H1 (cell line): Measurements from ENCODE around the gene OLFML2A. TPM values are rescaled to one million over a fixed set of nuclear protein-coding genes. Genes with fewer than 3 reads are reported as not detected.
A peak's percentile ranks its signal among the peaks of the same experiment; 100 is the strongest.

ENCODE experiments used
- ASH2L ChIP-seq: fragments of 200-600, 300-600 bp; sonication (generic); IDR thresholded peaks from one replicate; pipeline ENCODE4 v1.7.1; 2017; ENCODE audit warnings: low read length
- BRCA1 ChIP-seq: IDR thresholded peaks from 2 replicates; pipeline ENCODE4 v1.6.1; 2012; ENCODE audit warnings: low read depth, low read length, improper control_type of control experiment
- CBX8 ChIP-seq: fragments of 300-800, 300-1000 bp; sonication (generic); IDR thresholded peaks from 2 replicates; pipeline ENCODE4 v1.7.1; 2016; ENCODE audit warnings: low read depth, low read length, borderline replicate concordance
- CHD2 ChIP-seq: IDR thresholded peaks from 2 replicates; pipeline ENCODE4 v1.6.1; 2012; ENCODE audit warnings: low read length, improper control_type of control experiment
- CTBP2 ChIP-seq: IDR thresholded peaks from 2 replicates; pipeline ENCODE4 v1.7.0; 2011; ENCODE audit warnings: borderline replicate concordance, mild to moderate bottlenecking, moderate library complexity, mixed read lengths, low read length; ENCODE audit not compliant: insufficient read depth, insufficient read length
- EZH2 ChIP-seq: fragments of 200-600 bp; sonication (generic); IDR thresholded peaks from 2 replicates; pipeline ENCODE4 v1.7.1; 2012; ENCODE audit warnings: low read depth, mild to moderate bottlenecking, moderate library complexity, low read length, inconsistent platforms; ENCODE audit not compliant: severe bottlenecking
- FOSL1 ChIP-seq: IDR thresholded peaks from 2 replicates; pipeline ENCODE4 v1.6.1; 2011; ENCODE audit warnings: mild to moderate bottlenecking, low read depth, low read length, moderate library complexity; ENCODE audit not compliant: insufficient read depth
- GABPA ChIP-seq: IDR thresholded peaks from 2 replicates; pipeline ENCODE4 v1.6.1; 2011; ENCODE audit warnings: mild to moderate bottlenecking, low read length, moderate library complexity, borderline replicate concordance; ENCODE audit not compliant: insufficient read depth
- GTF2F1 ChIP-seq: IDR thresholded peaks from 2 replicates; pipeline ENCODE4 v1.6.1; 2012; ENCODE audit warnings: low read depth, low read length, improper control_type of control experiment, borderline replicate concordance
- HDAC2 ChIP-seq, 2 experiments: fragments of 300-600 bp in 1 of 2; sonication (generic) in 1 of 2; IDR thresholded peaks; 2 replicates each; pipeline ENCODE4 v1.6.1; 2011 to 2012; ENCODE audit warnings: low read depth in 2 of 2, low read length in 2 of 2, mild to moderate bottlenecking in 2 of 2, moderate library complexity in 2 of 2, borderline replicate concordance in 1 of 2, inconsistent platforms in 1 of 2
- JUND ChIP-seq: IDR thresholded peaks from 2 replicates; pipeline ENCODE4 v1.6.1; 2011; ENCODE audit warnings: mild to moderate bottlenecking, improper control_type of control experiment, low read length
- KDM4A ChIP-seq: IDR thresholded peaks from one replicate; pipeline ENCODE4 v1.7.1; 2012; ENCODE audit warnings: low read depth, mild to moderate bottlenecking, moderate library complexity, low read length, inconsistent platforms; ENCODE audit not compliant: severe bottlenecking
- KDM5A ChIP-seq: fragments of 200-600 bp; IDR thresholded peaks from 2 replicates; pipeline ENCODE4 v1.7.1; 2012; ENCODE audit warnings: mild to moderate bottlenecking, low read length, inconsistent platforms, mixed read lengths
- MAFK ChIP-seq: IDR thresholded peaks from 2 replicates; pipeline ENCODE4 v1.6.1; 2012; ENCODE audit warnings: low read depth, mild to moderate bottlenecking, improper control_type of control experiment, low read length
- POLR2AphosphoS5 ChIP-seq: IDR thresholded peaks from 2 replicates; pipeline ENCODE4 v1.6.1; 2011; ENCODE audit warnings: low read depth, low read length
- RBBP5 ChIP-seq: IDR thresholded peaks from 2 replicates; pipeline ENCODE4 v1.7.1; 2012; ENCODE audit warnings: low read depth, mild to moderate bottlenecking, inconsistent platforms, low read length, moderate library complexity, borderline replicate concordance
- RFX5 ChIP-seq: IDR thresholded peaks from 2 replicates; pipeline ENCODE4 v1.6.1; 2011; ENCODE audit warnings: low read depth, low read length, improper control_type of control experiment, borderline replicate concordance
- RNF2 ChIP-seq: fragments of 200-900, 300-1000 bp; sonication (generic); IDR thresholded peaks from 2 replicates; pipeline ENCODE4 v1.7.1; 2016; ENCODE audit warnings: borderline replicate concordance, low read depth, mild to moderate bottlenecking, antibody characterized with exemption, low read length; ENCODE audit not compliant: poor library complexity, severe bottlenecking; ENCODE audit errors: missing control alignments
- RXRA ChIP-seq: IDR thresholded peaks from 2 replicates; pipeline ENCODE4 v1.6.1; 2011; ENCODE audit warnings: low read depth, mild to moderate bottlenecking, low read length, moderate library complexity; ENCODE audit not compliant: insufficient read depth
- SAP30 ChIP-seq: fragments of 300-600 bp; sonication (generic); IDR thresholded peaks from 2 replicates; pipeline ENCODE4 v1.7.1; 2012; ENCODE audit warnings: low read length, moderate library complexity, mild to moderate bottlenecking, inconsistent platforms; ENCODE audit not compliant: insufficient read depth, insufficient replicate concordance
- SP1 ChIP-seq: IDR thresholded peaks from 2 replicates; pipeline ENCODE4 v1.6.1; 2011; ENCODE audit warnings: low read depth, low read length
- SP4 ChIP-seq: IDR thresholded peaks from 2 replicates; pipeline ENCODE4 v1.6.1; 2012; ENCODE audit warnings: low read length, inconsistent platforms
- TAF7 ChIP-seq: optimal IDR thresholded peaks from 2 replicates; pipeline ENCODE3; 2011; ENCODE audit warnings: low read depth, mild to moderate bottlenecking, inconsistent platforms, low read length, moderate library complexity, borderline replicate concordance
- TBP ChIP-seq: IDR thresholded peaks from 2 replicates; pipeline ENCODE4 v1.6.1; 2011; ENCODE audit warnings: low read depth, low read length, improper control_type of control experiment
- TCF12 ChIP-seq: IDR thresholded peaks from 2 replicates; pipeline ENCODE4 v1.6.1; 2011; ENCODE audit warnings: low read depth, mild to moderate bottlenecking, low read length
- YY1 ChIP-seq: IDR thresholded peaks from 2 replicates; pipeline ENCODE4 v1.6.1; 2011; ENCODE audit warnings: low read depth, mild to moderate bottlenecking, low read length
- polyA plus RNA-seq, 7 experiments: library from polyadenylated mRNA; depleted of rRNA in 3 of 7; stranded (reverse) in 5 of 7; unstranded in 2 of 7; fragments of >200 nt in 5 of 7; fragments of 200-250 nt in 2 of 7; gene quantifications; 1 replicate in 5 of 7; 2 replicates in 1 of 7; 4 replicates in 1 of 7; pipeline versions ENCODE4 v1.2.1 to v1.2.3, GENCODE V29; 2011 to 2013; ENCODE audit warnings: missing spikeins in 2 of 7, mixed read lengths in 2 of 7
- total RNA-seq: library from RNA; stranded (reverse); fragmentation: NEBNext Ultra II Directional; extraction: Animal tissue kit (Norgen Biotek cat#: 25700); gene quantifications from 2 replicates; pipeline ENCODE4 v1.2.1, GENCODE V29; 2021

The OLFML2A gene
- total and polyA plus RNA-seq, 2 of the 8 experiments (the other 6 are each of a cell fraction or from before 2014, with no cell fraction given), result 7.8 to 11.5 TPM

- TF ChIP-seq HDAC2 (IDR thresholded peaks at IDR 0.05; ENCODE audit: borderline replicate concordance in 1 of 2, low read depth in 2 of 2, low read length in 2 of 2), result peak; percentile 82 to 90; a peak in 2 of 4 replicates
- no peak for TF ChIP-seq KDM4A
- no peak for TF ChIP-seq RFX5
- no peak for TF ChIP-seq RNF2
- TF ChIP-seq POLR2AphosphoS5, result no peak
- TF ChIP-seq MAFK, result no peak
- TF ChIP-seq JUND, result no peak
- peak; percentile 91 for TF ChIP-seq TCF12
- TF ChIP-seq RXRA, result no peak
- TF ChIP-seq TAF7, result peak; percentile 48
- no peak for TF ChIP-seq CTBP2
- no peak for TF ChIP-seq GABPA
- 0 out of 2 replicates have a peak, but pooled peaks have one; percentile 12 for TF ChIP-seq YY1
- TF ChIP-seq FOSL1, result no peak
- no peak for TF ChIP-seq RBBP5
- peak; percentile 58; the same call in 1 of the 2 replicates for TF ChIP-seq CHD2
- no peak for TF ChIP-seq SAP30
- TF ChIP-seq CBX8, result no peak
- TF ChIP-seq BRCA1, result no peak
- peak; percentile 73 for TF ChIP-seq SP1
- no peak for TF ChIP-seq KDM5A
- TF ChIP-seq GTF2F1, result no peak
- TF ChIP-seq ASH2L, result no peak
- peak; percentile 49; the same call in 1 of the 2 replicates for TF ChIP-seq TBP
- TF ChIP-seq SP4, result no peak
- TF ChIP-seq EZH2, result no peak
Observed at GRCh38 chr9:124760719-124761118, 16.2 kb upstream of the OLFML2A start (continued).
